GM23248 (cell line): Measurements from ENCODE around the gene RBM19.

ENCODE experiments used
- EZH2 ChIP-seq: fragments of 200-600 bp; sonication (generic); IDR thresholded peaks from 2 replicates; pipeline ENCODE4 v1.6.1; 2018; ENCODE audit warnings: antibody characterized with exemption, mild to moderate bottlenecking; ENCODE audit not compliant: insufficient read depth, poor library complexity, severe bottlenecking
- EZH2phosphoT487 ChIP-seq: fragments of 200-600 bp; sonication (generic); IDR thresholded peaks from 2 replicates; pipeline ENCODE4 v1.6.1; 2018; ENCODE audit warnings: antibody characterized with exemption, moderate library complexity, mild to moderate bottlenecking, low read depth; ENCODE audit not compliant: insufficient read depth

DNA sequence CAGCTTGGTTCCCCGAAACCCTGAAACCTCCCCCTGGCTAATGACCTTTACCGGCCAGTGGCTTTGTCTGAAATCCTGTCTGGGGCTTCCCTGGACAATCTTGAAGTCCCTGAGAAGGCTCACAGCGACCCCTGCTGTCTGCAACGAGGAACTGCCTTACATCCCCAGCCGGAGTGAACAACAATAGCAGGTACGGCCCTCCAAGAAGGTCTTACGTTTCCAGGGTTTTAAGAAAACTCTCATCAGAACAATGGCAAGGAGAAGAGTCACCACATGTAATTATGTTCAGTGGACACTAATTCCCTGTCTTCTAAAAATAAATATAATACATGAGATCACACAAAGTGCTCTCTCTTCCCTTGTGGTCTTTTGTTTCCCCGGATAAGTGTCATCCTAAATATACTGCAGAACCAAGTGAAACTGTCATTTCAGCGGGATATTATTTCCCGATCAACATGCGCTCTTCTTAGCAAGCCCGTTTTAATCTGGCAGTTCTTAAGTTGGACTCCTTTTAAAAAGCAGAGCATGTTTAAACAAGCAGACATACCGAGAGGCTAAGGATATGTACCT, 53.3 kb downstream of the RBM19 start:
- no peak for TF ChIP-seq EZH2
- no peak for TF ChIP-seq EZH2phosphoT487
